B cell (primary cell): ENCODE results near the gene SPATA2L. TPM values are rescaled to one million over a fixed set of nuclear protein-coding genes. Genes with fewer than 3 reads are reported as not detected.
"Not testable (repeated sequence)": the region's sequence is repeated elsewhere in the genome, so short reads cannot be mapped to it uniquely, and the experiment has no call there.

Source experiments
- ATAC-seq: fragments of 200-7000 bp; cut with Tn5 transposase; one replicate; pipeline ENCODE4 v1.10.0; 2021; ENCODE audit warnings: low read depth, mild to moderate bottlenecking, moderate number of reproducible peaks, moderate library complexity
- CTCF ChIA-PET: fragments of 350-600 bp; sonication (Branson Sonifier 250); formaldehyde crosslinking; loops from one replicate; lab custom pipeline; 2021; ENCODE audit warnings: antibody characterized with exemption, inconsistent platforms; lab: Charles Lee
- POLR2A ChIA-PET: fragments of 350-600 bp; sonication (Branson Sonifier 250); formaldehyde crosslinking; loops from one replicate; lab custom pipeline; 2021; ENCODE audit warnings: antibody characterized with exemption; lab: Charles Lee
- DNase-seq: peaks from one replicate; pipeline ENCODE4 v3.0.0; 2013
- H2AFZ ChIP-seq: 2 replicates; pipeline ENCODE4 v1.6.1; 2012; ENCODE audit warnings: mild to moderate bottlenecking, low read depth, low read length; ENCODE audit not compliant: insufficient read depth, poor library complexity, severe bottlenecking
- H3K27ac ChIP-seq, 2 donors: 1 replicate in 1 of 2; 2 replicates in 1 of 2; pipeline ENCODE4 v1.5.1; 2012 to 2013; ENCODE audit warnings: low read length in 2 of 2, mild to moderate bottlenecking in 2 of 2, moderate library complexity in 1 of 2
- H3K27me3 ChIP-seq, 4 experiments: fragments of 200-600 bp in 1 of 4; sonication (generic) in 1 of 4; replicated peaks in 1 of 4; 1 replicate in 2 of 4; 2 replicates in 2 of 4; pipeline versions ENCODE4 v1.6.1 to v1.7.0; 2013 to 2016; ENCODE audit warnings: low read length in 3 of 4, mild to moderate bottlenecking in 2 of 4, mixed read lengths in 1 of 4, moderate library complexity in 1 of 4; ENCODE audit not compliant: insufficient read depth in 4 of 4, control insufficient read depth in 3 of 4; ENCODE audit errors: control extremely low read depth in 1 of 4
- H3K36me3 ChIP-seq, 2 experiments: replicated peaks in 1 of 2; 1 replicate in 1 of 2; 2 replicates in 1 of 2; pipeline versions ENCODE4 v1.6.1 to v1.7.1; 2013; ENCODE audit warnings: low read length in 1 of 2; ENCODE audit not compliant: insufficient read depth in 2 of 2, control insufficient read depth in 1 of 2; ENCODE audit errors: control extremely low read depth in 1 of 2, extremely low read depth in 1 of 2
- H3K4me1 ChIP-seq, 2 donors: fragments of 200-600 bp in 1 of 2; sonication (generic) in 1 of 2; 1 replicate in 1 of 2; 2 replicates in 1 of 2; pipeline versions ENCODE4 v1.5.1 to v1.6.1; 2013 to 2017; ENCODE audit warnings: low read length in 2 of 2; ENCODE audit not compliant: control insufficient read depth in 2 of 2, insufficient read depth in 2 of 2
- H3K4me2 ChIP-seq: replicated peaks from 2 replicates; pipeline ENCODE3; 2012; ENCODE audit warnings: mild to moderate bottlenecking, low read depth, low read length; ENCODE audit not compliant: poor library complexity, severe bottlenecking
- H3K4me3 ChIP-seq, 5 experiments: fragments of 200-600 bp in 1 of 5; sonication (generic) in 1 of 5; 1 replicate in 3 of 5; 2 replicates in 2 of 5; pipeline versions ENCODE4 v1.5.1 to v1.7.0; 2011 to 2016; ENCODE audit warnings: low read length in 4 of 5, mild to moderate bottlenecking in 4 of 5, low read depth in 2 of 5, control low read depth in 1 of 5, moderate library complexity in 1 of 5; ENCODE audit not compliant: insufficient read depth in 1 of 5; ENCODE audit errors: control extremely low read depth in 1 of 5, extremely low read depth in 1 of 5
- H3K79me2 ChIP-seq: fragments of 200-600 bp; sonication (generic); one replicate; pipeline ENCODE4 v1.6.0; 2016; ENCODE audit warnings: low read length; ENCODE audit not compliant: control insufficient read depth, insufficient read depth
- H3K9ac ChIP-seq: fragments of 200-600 bp; sonication (generic); 2 replicates; pipeline ENCODE4 v1.6.1; 2017; ENCODE audit warnings: mild to moderate bottlenecking, low read length, moderate library complexity
- H3K9me3 ChIP-seq, 3 donors: one replicate each; pipeline versions ENCODE4 v1.6.1 to v1.7.1; 2013; ENCODE audit warnings: low read length in 2 of 3; ENCODE audit not compliant: control insufficient read depth in 2 of 3, insufficient read depth in 1 of 3; ENCODE audit errors: control extremely low read depth in 1 of 3
- H4K20me1 ChIP-seq: 2 replicates; pipeline ENCODE4 v1.6.0; 2012; ENCODE audit warnings: mild to moderate bottlenecking, low read length; ENCODE audit not compliant: insufficient read depth, control insufficient read depth, poor library complexity, severe bottlenecking
- H3K27ac Mint-ChIP-seq: one replicate; pipeline ENCODE4 v1.8.0; 2021; ENCODE audit warnings: mixed read lengths
- H3K27me3 Mint-ChIP-seq: one replicate; pipeline ENCODE4 v1.8.0; 2021; ENCODE audit warnings: mixed read lengths
- H3K4me1 Mint-ChIP-seq: one replicate; pipeline ENCODE4 v1.8.0; 2021; ENCODE audit warnings: mixed read lengths
- H3K4me3 Mint-ChIP-seq: one replicate; pipeline ENCODE4 v1.8.0; 2021; ENCODE audit warnings: mixed read lengths
- H3K9me3 Mint-ChIP-seq: one replicate; pipeline ENCODE4 v1.8.0; 2022; ENCODE audit warnings: mixed read lengths; ENCODE audit not compliant: insufficient read depth
- EZH2 ChIP-seq: IDR thresholded peaks from 2 replicates; pipeline ENCODE4 v1.6.1; 2012; ENCODE audit warnings: borderline replicate concordance, low read depth, mild to moderate bottlenecking, moderate library complexity, low read length; ENCODE audit not compliant: insufficient read depth, poor library complexity, severe bottlenecking
- WGBS: methylation state at CpG from one replicate; pipeline ENCODE4 v1.1.5; 2013; ENCODE audit warnings: missing lambda C conversion rate; ENCODE audit not compliant: insufficient coverage; 5-methylcytosine and 5-hydroxymethylcytosine counted together
- intact Hi-C: fragments of 100-400 bp; cut with micrococcal nuclease; formaldehyde crosslinking; loops from one replicate; pipeline ENCODE4 v1.10.0; 2022
- polyA plus RNA-seq: library from polyadenylated mRNA; depleted of rRNA; stranded (reverse); fragments of >200 nt; gene quantifications from 2 replicates; pipeline ENCODE4 v1.2.3, GENCODE V29; 2012
- total RNA-seq, 2 donors: library from RNA; stranded (reverse); fragments of 120-200 nt in 1 of 2; gene quantifications; 1 replicate in 1 of 2; 2 replicates in 1 of 2; pipeline versions ENCODE4 v1.2.3 to v1.2.4, GENCODE V29; 2013 to 2022
- TF ChIP-seq, protein P1 (sequence below): fragments of 200-600 bp; IDR thresholded peaks from one replicate; pipeline ENCODE4 v1.8.0; 2022; ENCODE audit warnings: antibody characterized with exemption, mild to moderate bottlenecking

Gene SPATA2L
- total and polyA plus RNA-seq, 2 donors (not counting 1 experiment from before 2014, with no cell fraction given) = 16.4 to 32.1 TPM

DNA sequence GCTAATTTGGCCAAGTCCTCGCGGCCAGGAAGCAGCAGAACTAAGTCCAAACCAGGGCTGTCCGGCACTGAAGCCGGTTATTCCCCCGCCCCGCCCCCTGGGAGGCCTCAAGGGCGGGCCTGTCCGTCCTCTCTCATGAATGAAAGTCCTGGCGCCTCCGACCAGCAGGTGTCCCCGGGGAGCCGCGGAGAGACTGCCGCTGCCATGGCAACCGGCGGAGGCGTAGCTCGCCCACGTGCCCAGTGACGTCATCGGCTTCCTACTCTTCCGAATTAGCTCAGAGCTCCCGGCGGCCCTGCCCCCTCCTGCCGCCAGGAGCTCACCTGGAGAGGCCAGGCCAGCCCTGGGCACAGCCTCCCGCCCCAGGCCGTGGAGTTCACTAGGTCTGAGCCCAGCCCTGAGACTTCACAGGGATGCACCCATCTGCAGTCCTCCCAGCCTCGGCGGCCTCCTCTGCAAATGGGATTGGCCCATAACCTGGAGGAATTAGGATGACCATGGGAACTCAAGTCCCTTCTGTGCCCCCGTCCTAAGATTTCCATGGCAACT, 1.3 kb downstream of the SPATA2L start:
- H3K4me3 ChIP-seq = peak overlapping the region; percentile 17 to 73 (median 68)
- H3K79me2 ChIP-seq = peaks cover 9% of the 10 kb centered on the region
- H3K9ac ChIP-seq = peak overlapping the region; percentile 61
- peak overlapping the region; percentile 83 for H3K27ac Mint-ChIP-seq
- H3K27ac ChIP-seq = peak overlapping the region; percentile 76 to 82
- CTCF ChIA-PET = interaction anchor here (0.6 to 3.8 kb wide), 18 partner anchors 11 to 219 kb away, joined by 3 to 36 read pairs (median 4); partner anchors contain the start of genes CDK10, CHMP1A, MC1R and SPATA33
- WGBS = under 1% methylated on average over 30 of the region's 30 CpGs
- H2AFZ ChIP-seq = no peak overlapping the region
- H3K27me3 ChIP-seq = no peaks in the 10 kb centered on the region
- DNase-seq = peak; percentile 99
- peak overlapping the region; percentile 85 for H3K4me3 Mint-ChIP-seq
- no peaks in the 10 kb centered on the region for H3K27me3 Mint-ChIP-seq
- H3K9me3 Mint-ChIP-seq = no peaks in the 10 kb centered on the region
- peaks cover 47% of the 10 kb centered on the region for H4K20me1 ChIP-seq
- H3K36me3 ChIP-seq = peaks cover 0 to 4% of the 10 kb centered on the region in 2 experiments
- peak; percentile 38 for ATAC-seq
- no peaks in the 10 kb centered on the region for H3K9me3 ChIP-seq
- POLR2A ChIA-PET = interaction anchor here (0.6 to 1.8 kb wide), 8 partner anchors 13 to 1921 kb away, joined by 3 to 13 read pairs (median 5); partner anchors contain the start of genes CDK10, CHMP1A, SPATA33 and TCF25
- H3K4me1 ChIP-seq = peaks cover 21 to 29% of the 10 kb centered on the region in 2 donors
- peaks cover 21% of the 10 kb centered on the region for H3K4me1 Mint-ChIP-seq
- no peak for TF ChIP-seq EZH2
- TF ChIP-seq, protein P1, sequence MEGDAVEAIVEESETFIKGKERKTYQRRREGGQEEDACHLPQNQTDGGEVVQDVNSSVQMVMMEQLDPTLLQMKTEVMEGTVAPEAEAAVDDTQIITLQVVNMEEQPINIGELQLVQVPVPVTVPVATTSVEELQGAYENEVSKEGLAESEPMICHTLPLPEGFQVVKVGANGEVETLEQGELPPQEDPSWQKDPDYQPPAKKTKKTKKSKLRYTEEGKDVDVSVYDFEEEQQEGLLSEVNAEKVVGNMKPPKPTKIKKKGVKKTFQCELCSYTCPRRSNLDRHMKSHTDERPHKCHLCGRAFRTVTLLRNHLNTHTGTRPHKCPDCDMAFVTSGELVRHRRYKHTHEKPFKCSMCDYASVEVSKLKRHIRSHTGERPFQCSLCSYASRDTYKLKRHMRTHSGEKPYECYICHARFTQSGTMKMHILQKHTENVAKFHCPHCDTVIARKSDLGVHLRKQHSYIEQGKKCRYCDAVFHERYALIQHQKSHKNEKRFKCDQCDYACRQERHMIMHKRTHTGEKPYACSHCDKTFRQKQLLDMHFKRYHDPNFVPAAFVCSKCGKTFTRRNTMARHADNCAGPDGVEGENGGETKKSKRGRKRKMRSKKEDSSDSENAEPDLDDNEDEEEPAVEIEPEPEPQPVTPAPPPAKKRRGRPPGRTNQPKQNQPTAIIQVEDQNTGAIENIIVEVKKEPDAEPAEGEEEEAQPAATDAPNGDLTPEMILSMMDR = peak; percentile 74
- peak overlapping the region; percentile 96 for H3K4me2 ChIP-seq
- intact Hi-C loops = loop anchor here (1.0 to 10.0 kb wide), 5 partner anchors 14 to 213 kb away; partner anchors contain the start of genes CDK10 and ZNF276

DNA sequence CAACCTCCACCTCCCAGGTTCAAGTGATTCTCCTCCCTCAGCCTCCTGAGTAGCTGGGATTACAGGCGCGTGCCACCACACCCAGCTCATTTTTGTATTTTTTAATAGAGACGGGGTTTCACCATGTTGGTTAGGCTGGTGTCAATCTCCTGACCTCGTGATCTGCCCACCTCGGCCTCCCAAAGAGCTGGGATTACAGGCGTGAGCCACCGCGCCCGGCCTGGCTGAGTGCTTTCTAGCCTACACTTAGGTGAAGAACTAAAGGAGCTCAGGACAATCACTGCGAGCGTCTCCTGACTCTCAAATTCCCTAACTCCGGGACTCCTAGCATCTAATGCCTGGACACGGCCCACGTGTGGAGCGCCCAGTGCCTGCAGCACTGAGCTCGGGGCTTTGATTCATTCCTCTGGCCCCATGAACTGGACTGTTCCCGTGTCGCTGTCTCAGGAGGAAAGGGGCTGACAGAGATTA, 1.8 kb downstream of the SPATA2L start:
- H3K27me3 Mint-ChIP-seq, ATAC-seq, H2AFZ ChIP-seq, H3K27me3 ChIP-seq, H3K79me2 ChIP-seq, H3K9me3 Mint-ChIP-seq, H3K9me3 ChIP-seq, DNase-seq, H3K36me3 ChIP-seq: not testable (repeated sequence)
- peak overlapping the region; percentile 76 to 82 for H3K27ac ChIP-seq
- peak overlapping the region; percentile 83 for H3K27ac Mint-ChIP-seq
- peak overlapping the region; percentile 96 for H3K4me2 ChIP-seq
- H3K4me3 Mint-ChIP-seq = peak overlapping the region; percentile 85
- CTCF ChIA-PET = interaction anchor here (0.8 to 3.8 kb wide), 13 partner anchors 14 to 219 kb away, joined by 3 to 36 read pairs (median 7); partner anchors contain the start of genes CDK10, CHMP1A, MC1R and SPATA33
- intact Hi-C loops = loop anchor here (1.0 to 10.0 kb wide), 5 partner anchors 13 to 212 kb away; partner anchors contain the start of genes CDK10 and ZNF276
- WGBS = 76% methylated on average over 16 of the region's 18 CpGs
- peaks cover 21 to 29% of the 10 kb centered on the region in 2 donors for H3K4me1 ChIP-seq
- H4K20me1 ChIP-seq = peaks cover 51% of the 10 kb centered on the region
- peak overlapping the region in 2 of 5 experiments; percentile 66 to 68 for H3K4me3 ChIP-seq
- POLR2A ChIA-PET = interaction anchor here (0.6 to 1.8 kb wide), 7 partner anchors 13 to 1920 kb away, joined by 3 to 13 read pairs (median 6); partner anchors contain the start of genes CDK10, CHMP1A, SPATA33 and TCF25
- peak overlapping the region; percentile 61 for H3K9ac ChIP-seq
- H3K4me1 Mint-ChIP-seq = peaks cover 21% of the 10 kb centered on the region

DNA sequence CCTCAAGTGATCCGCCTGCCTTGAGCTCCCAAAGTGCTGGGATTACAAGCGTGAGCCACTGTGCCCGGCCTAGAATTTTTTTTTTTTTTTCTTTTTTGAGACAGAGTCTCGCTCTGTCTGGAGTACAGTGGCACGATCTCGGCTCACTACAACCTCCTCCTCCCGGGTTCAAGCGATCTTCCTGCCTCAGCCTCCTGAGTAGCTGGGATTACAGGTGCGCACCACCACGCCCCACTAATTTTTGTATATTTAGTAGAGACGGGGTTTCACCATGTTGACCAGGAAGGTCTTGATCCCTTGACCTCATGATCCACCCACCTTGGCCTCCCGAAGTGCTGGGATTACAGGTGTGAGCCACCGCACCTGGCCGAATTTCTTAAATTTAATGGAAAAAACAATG, 2.8 kb downstream of the SPATA2L start:
- H3K27me3 ChIP-seq, H3K9me3 Mint-ChIP-seq, H3K79me2 ChIP-seq, ATAC-seq, intact Hi-C loops, H2AFZ ChIP-seq, H3K27me3 Mint-ChIP-seq, H3K4me3 ChIP-seq, H3K9me3 ChIP-seq, H3K9ac ChIP-seq, H3K27ac Mint-ChIP-seq, H3K27ac ChIP-seq, H3K4me2 ChIP-seq, DNase-seq: not testable (repeated sequence)
- peaks cover 51% of the 10 kb centered on the region for H4K20me1 ChIP-seq
- peaks cover 21% of the 10 kb centered on the region for H3K4me1 Mint-ChIP-seq
- peaks cover 21 to 34% of the 10 kb centered on the region in 2 donors for H3K4me1 ChIP-seq
- POLR2A ChIA-PET = interaction anchor here (0.6 to 0.8 kb wide), 4 partner anchors 31 to 912 kb away, joined by 3 to 5 read pairs (median 4); no protein-coding TSS in a partner anchor
- WGBS = 100% methylated on average over 5 of the region's 14 CpGs
- peaks cover 0 to 10% of the 10 kb centered on the region in 2 experiments for H3K36me3 ChIP-seq
- H3K4me3 Mint-ChIP-seq = peak overlapping the region; percentile 8
- CTCF ChIA-PET = interaction anchor here (0.6 to 3.8 kb wide), 5 partner anchors 13 to 175 kb away, joined by 3 to 36 read pairs (median 8); partner anchors contain the start of genes CDK10 and TCF25
